Gastrocnemius medialis (tissue), 4 donors: Measurements from ENCODE around the gene HELLS. TPM values are rescaled to one million over a fixed set of nuclear protein-coding genes. Genes with fewer than 3 reads are reported as not detected.

ENCODE experiments used
- ATAC-seq, 2 donors: fragments of 150-250 bp; one replicate each; pipeline ENCODE4 v1.9.1; 2016
- DNase-seq, 2 donors: peaks; one replicate each; pipeline ENCODE4 v3.0.0-alpha.2; 2019
- H3K27ac ChIP-seq, 4 donors: fragments of 200-600 bp; sonication (generic); 1 replicate in 1 of 4; 2 replicates in 3 of 4; pipeline ENCODE4 v1.5.1; 2016 to 2018; ENCODE audit warnings: mild to moderate bottlenecking in 2 of 4, moderate library complexity in 1 of 4
- H3K27me3 ChIP-seq, 3 donors: fragments of 200-600 bp; sonication (generic) in 2 of 3; 1 replicate in 1 of 3; 2 replicates in 2 of 3; pipeline versions ENCODE4 v1.5.1 to v1.6.0; 2016 to 2019; ENCODE audit warnings: mild to moderate bottlenecking in 1 of 3, moderate library complexity in 1 of 3
- H3K36me3 ChIP-seq, 2 donors: fragments of 200-600 bp; sonication (generic) in 1 of 2; one replicate each; pipeline ENCODE4 v1.5.1; 2017 to 2018
- H3K4me1 ChIP-seq, 2 donors: fragments of 200-600 bp; sonication (generic) in 1 of 2; one replicate each; pipeline ENCODE4 v1.5.1; 2016 to 2017; ENCODE audit warnings: mild to moderate bottlenecking in 2 of 2
- H3K4me3 ChIP-seq, 4 donors: fragments of 200-600 bp; sonication (generic) in 3 of 4; 1 replicate in 1 of 4; 2 replicates in 3 of 4; pipeline ENCODE4 v1.5.1; 2016 to 2019; ENCODE audit warnings: mild to moderate bottlenecking in 2 of 4
- H3K9me3 ChIP-seq, 3 donors: fragments of 200-600 bp; sonication (generic) in 2 of 3; 1 replicate in 1 of 3; 2 replicates in 2 of 3; pipeline ENCODE4 v1.5.1; 2016 to 2019
- POLR2A ChIP-seq, 2 donors: fragments of 450-650 bp; IDR thresholded peaks; one replicate each; pipeline ENCODE4 v1.6.1; 2017; ENCODE audit warnings: antibody characterized with exemption in 2 of 2, mild to moderate bottlenecking in 2 of 2, moderate library complexity in 2 of 2
- in situ Hi-C, 4 donors: fragments of 200-750 bp; cut with MboI; loops; one replicate each; pipeline versions ENCODE4 v1.15.0 to v1.8.0; 2017; ENCODE audit warnings: low sequenced_read_pairs in 4 of 4
- intact Hi-C: fragments of 100-400 bp; cut with DNase I; formaldehyde crosslinking; loops from one replicate; pipeline ENCODE4 v1.15.1; 2023; ENCODE audit warnings: low total_unique reads
- total RNA-seq, 4 donors: library from RNA; depleted of rRNA; stranded (reverse); fragments of >200 nt; gene quantifications; one replicate each; pipeline versions ENCODE4 v1.1.0 to v1.2.3, GENCODE V29; 2016
- TF ChIP-seq, protein P1 (sequence below), 5 experiments: fragments of 450-650 bp in 3 of 5; fragments of 200-600 bp in 2 of 5; sonication (generic) in 2 of 5; IDR thresholded peaks in 4 of 5; conservative IDR thresholded peaks in 1 of 5; 1 replicate in 4 of 5; 2 replicates in 1 of 5; pipeline ENCODE4 v1.5.1; 2016 to 2019; ENCODE audit warnings: antibody characterized with exemption in 5 of 5, mild to moderate bottlenecking in 3 of 5, moderate library complexity in 3 of 5

Gene HELLS
- total RNA-seq, 4 donors from 2014 or later, result 0.12 to 0.53 (median 0.14) TPM

GRCh38 chr10:94571528-94571927 lies 25.9 kb downstream of the HELLS start:
- intact Hi-C loops, result no loop called here
- in situ Hi-C loops, result no loop called here
- ATAC-seq, result no peak

GRCh38 chr10:94578790-94579189 lies 33.2 kb downstream of the HELLS start:
- TF ChIP-seq, protein P1, sequence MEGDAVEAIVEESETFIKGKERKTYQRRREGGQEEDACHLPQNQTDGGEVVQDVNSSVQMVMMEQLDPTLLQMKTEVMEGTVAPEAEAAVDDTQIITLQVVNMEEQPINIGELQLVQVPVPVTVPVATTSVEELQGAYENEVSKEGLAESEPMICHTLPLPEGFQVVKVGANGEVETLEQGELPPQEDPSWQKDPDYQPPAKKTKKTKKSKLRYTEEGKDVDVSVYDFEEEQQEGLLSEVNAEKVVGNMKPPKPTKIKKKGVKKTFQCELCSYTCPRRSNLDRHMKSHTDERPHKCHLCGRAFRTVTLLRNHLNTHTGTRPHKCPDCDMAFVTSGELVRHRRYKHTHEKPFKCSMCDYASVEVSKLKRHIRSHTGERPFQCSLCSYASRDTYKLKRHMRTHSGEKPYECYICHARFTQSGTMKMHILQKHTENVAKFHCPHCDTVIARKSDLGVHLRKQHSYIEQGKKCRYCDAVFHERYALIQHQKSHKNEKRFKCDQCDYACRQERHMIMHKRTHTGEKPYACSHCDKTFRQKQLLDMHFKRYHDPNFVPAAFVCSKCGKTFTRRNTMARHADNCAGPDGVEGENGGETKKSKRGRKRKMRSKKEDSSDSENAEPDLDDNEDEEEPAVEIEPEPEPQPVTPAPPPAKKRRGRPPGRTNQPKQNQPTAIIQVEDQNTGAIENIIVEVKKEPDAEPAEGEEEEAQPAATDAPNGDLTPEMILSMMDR (IDR thresholded peaks at IDR 0.05 in 4 of 5, conservative IDR thresholded peaks at IDR 0.05 in 1 of 5), result no peak
- TF ChIP-seq POLR2A (IDR thresholded peaks at IDR 0.05), result no peak

More at GRCh38 chr10:94571528-94571927, 25.9 kb downstream of the HELLS start:
- no peak for TF ChIP-seq POLR2A (IDR thresholded peaks at IDR 0.05)
- TF ChIP-seq, protein P1 (IDR thresholded peaks at IDR 0.05 in 4 of 5, conservative IDR thresholded peaks at IDR 0.05 in 1 of 5), result no peak
- Histone ChIP-seq H3K27me3 (no peaks in the 10 kb centered on the region), H3K27ac (no peak overlapping the region), H3K9me3 (no peaks in the 10 kb centered on the region), H3K36me3 (no peaks in the 10 kb centered on the region), H3K4me1 (no peaks in the 10 kb centered on the region), H3K4me3 (no peak overlapping the region)
- DNase-seq, result no peak

GRCh38 chr10:94583124-94583523 lies 37.5 kb downstream of the HELLS start:
- Histone ChIP-seq H3K27ac (no peak overlapping the region), H3K4me3 (no peak overlapping the region), H3K36me3 (no peaks in the 10 kb centered on the region), H3K27me3 (no peaks in the 10 kb centered on the region), H3K9me3 (no peaks in the 10 kb centered on the region), H3K4me1 (no peaks in the 10 kb centered on the region)
- DNase-seq (no peak), ATAC-seq (no peak)
- in situ Hi-C loops, result no loop called here
- intact Hi-C loops, result no loop called here
- TF ChIP-seq, protein P1 (IDR thresholded peaks at IDR 0.05 in 4 of 5, conservative IDR thresholded peaks at IDR 0.05 in 1 of 5), result no peak
- TF ChIP-seq POLR2A (IDR thresholded peaks at IDR 0.05), result no peak

More at GRCh38 chr10:94578790-94579189, 33.2 kb downstream of the HELLS start:
- ATAC-seq, result no peak
- Histone ChIP-seq H3K36me3 (no peaks in the 10 kb centered on the region), H3K27me3 (no peaks in the 10 kb centered on the region), H3K4me1 (no peaks in the 10 kb centered on the region), H3K4me3 (no peak overlapping the region), H3K27ac (no peak overlapping the region), H3K9me3 (no peaks in the 10 kb centered on the region)
- no peak for DNase-seq
- in situ Hi-C loops, result no loop called here
- intact Hi-C loops, result no loop called here

GRCh38 chr10:94591461-94592205 lies 46.0 kb downstream of the HELLS start:
- no peak for ATAC-seq
- Histone ChIP-seq H3K9me3 (no peaks in the 10 kb centered on the region), H3K27me3 (no peaks in the 10 kb centered on the region), H3K4me3 (no peak overlapping the region), H3K4me1 (no peaks in the 10 kb centered on the region), H3K27ac (no peak overlapping the region), H3K36me3 (no peaks in the 10 kb centered on the region)
- in situ Hi-C loops, result no loop called here
- no peak for TF ChIP-seq POLR2A (IDR thresholded peaks at IDR 0.05)
- TF ChIP-seq, protein P1 (IDR thresholded peaks at IDR 0.05 in 4 of 5, conservative IDR thresholded peaks at IDR 0.05 in 1 of 5), result no peak
- no peak for DNase-seq
- intact Hi-C loops, result no loop called here
